Breast epithelium (tissue), 3 donors: ENCODE results near the gene MEIS3.

Experiments
- CTCF ChIP-seq, 3 donors: fragments of 450-650 bp; IDR thresholded peaks; one replicate each; pipeline ENCODE4 v1.5.1; 2016 to 2017; ENCODE audit warnings: antibody characterized with exemption in 3 of 3, mild to moderate bottlenecking in 3 of 3, moderate library complexity in 3 of 3
- POLR2AphosphoS5 ChIP-seq, 3 donors: sonication (generic); formaldehyde crosslinking; IDR thresholded peaks; one replicate each; pipeline ENCODE4 v1.6.1; 2017; ENCODE audit warnings: antibody characterized with exemption in 3 of 3

DNA sequence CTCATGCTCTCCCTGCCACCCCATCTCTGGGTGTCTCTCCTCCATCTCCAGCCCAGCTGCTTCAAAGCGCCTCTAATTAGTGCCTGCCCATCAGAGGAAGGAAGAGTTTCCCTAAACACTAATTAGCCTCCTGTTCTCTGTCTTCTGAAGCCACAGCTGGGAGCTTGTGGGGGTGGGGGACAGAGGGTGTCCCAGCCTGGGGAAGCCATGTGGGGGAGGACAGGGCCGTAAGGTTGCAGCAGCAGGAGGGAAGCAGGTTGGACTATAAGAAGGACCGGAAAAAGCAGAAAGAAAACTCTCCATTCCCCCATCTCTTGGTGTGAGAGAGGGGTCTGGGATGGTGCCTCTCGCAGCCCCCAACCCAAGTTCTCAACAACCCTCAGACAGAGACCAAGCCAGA lies 26.2 kb upstream of the MEIS3 start:
- TF ChIP-seq CTCF (IDR thresholded peaks at IDR 0.05) (no peak), POLR2AphosphoS5 (IDR thresholded peaks at IDR 0.05) (no peak)
